Type B pancreatic cell (in vitro differentiated cells): Measurements from ENCODE around the gene FAM186B. TPM values are rescaled to one million over a fixed set of nuclear protein-coding genes. Genes with fewer than 3 reads are reported as not detected.

ENCODE experiments used
- DNase-seq: peaks from one replicate; pipeline ENCODE4 v3.0.0; 2021; ENCODE audit warnings: mixed read lengths; ENCODE audit not compliant: unreplicated experiment; ENCODE audit errors: extremely low spot score
- H3K27ac Mint-ChIP-seq: 2 replicates; pipeline ENCODE4 v1.8.0; 2021; ENCODE audit warnings: mild to moderate bottlenecking, mixed read lengths
- H3K27me3 Mint-ChIP-seq: 2 replicates; pipeline ENCODE4 v1.8.0; 2021; ENCODE audit warnings: mixed read lengths
- H3K36me3 Mint-ChIP-seq: 2 replicates; pipeline ENCODE4 v1.8.0; 2021; ENCODE audit warnings: mixed read lengths
- H3K4me1 Mint-ChIP-seq: one replicate; pipeline ENCODE4 v1.8.0; 2021; ENCODE audit warnings: mixed read lengths; ENCODE audit not compliant: unreplicated experiment
- H3K4me3 Mint-ChIP-seq: 2 replicates; pipeline ENCODE4 v1.8.0; 2021; ENCODE audit warnings: mild to moderate bottlenecking, mixed read lengths
- H3K9me3 Mint-ChIP-seq: 2 replicates; pipeline ENCODE4 v1.8.0; 2021; ENCODE audit warnings: mixed read lengths
- CTCF ChIP-seq: fragments of 200-600 bp; sonication (generic); conservative IDR thresholded peaks from 2 replicates; pipeline ENCODE4 v1.5.0; 2021; ENCODE audit warnings: antibody characterized with exemption, mild to moderate bottlenecking
- total RNA-seq: library from RNA; stranded (reverse); gene quantifications from 2 replicates; pipeline ENCODE4 v1.2.1, GENCODE V29; 2021; ENCODE audit warnings: low replicate concordance

The FAM186B gene
- total RNA-seq, 1 donor from 2014 or later, result 0.14 TPM

GRCh38 chr12:49538510-49539403 lies 66.7 kb downstream of the FAM186B start, which contains the start of gene KCNH3:
Gene KCNH3, plus strand, starts transcription at chr12:49539030. Its CDS starts 387 bp downstream, at chr12:49539417.
- DNase-seq, result no peak
- H3K27ac Mint-ChIP-seq, result no peak within 1 kb of the TSS
- H3K4me3 Mint-ChIP-seq, result peak within 1 kb of the TSS; percentile 77
- no peaks in the 10 kb centered on the region for H3K9me3 Mint-ChIP-seq
- H3K36me3 Mint-ChIP-seq, result no peaks in the 10 kb centered on the region
- H3K27me3 Mint-ChIP-seq, result peaks cover 79% of the 10 kb centered on the region
- peaks cover 5% of the 10 kb centered on the region for H3K4me1 Mint-ChIP-seq
- no peak for TF ChIP-seq CTCF

GRCh38 chr12:49537752-49538509 lies 67.5 kb downstream of the FAM186B start:
- Mint-ChIP-seq H3K27ac (no peak overlapping the region), H3K27me3 (peaks cover 71% of the 10 kb centered on the region), H3K36me3 (no peaks in the 10 kb centered on the region), H3K4me1 (peaks cover 5% of the 10 kb centered on the region), H3K4me3 (peak overlapping the region; percentile 84), H3K9me3 (no peaks in the 10 kb centered on the region)
- no peak for DNase-seq
- no peak for TF ChIP-seq CTCF

Other genes starting within 250 kb of the FAM186B start
- 32.0 and 40.3 TPM in 2 replicates for gene SPATS2, start 238.2 kb downstream of the FAM186B start, total RNA-seq
- gene KCNH3, start 66.6 kb downstream of the FAM186B start, total RNA-seq, result 0.72 and 1.8 TPM in 2 replicates
- 60.6 and 61.8 TPM in 2 replicates for gene MCRS1, start 37.5 kb downstream of the FAM186B start, total RNA-seq
- gene PRPF40B, start 17.9 kb upstream of the FAM186B start, total RNA-seq, result 25.0 and 35.4 TPM in 2 replicates
- gene FMNL3, start 101.8 kb upstream of the FAM186B start, total RNA-seq, result 2.5 and 21.1 TPM in 2 replicates
- gene TMBIM6, start 135.9 kb upstream of the FAM186B start, total RNA-seq, result 497 and 686 TPM in 2 replicates
- 9.7 and 28.8 TPM in 2 replicates for gene NCKAP5L, start 222.8 kb upstream of the FAM186B start, total RNA-seq
- gene BCDIN3D, start 237.5 kb upstream of the FAM186B start, total RNA-seq, result 8.1 and 8.5 TPM in 2 replicates